Measurements from ENCODE around the gene LRRK1. TPM values are rescaled to one million over a fixed set of nuclear protein-coding genes. Genes with fewer than 3 reads are reported as not detected.
A peak's percentile ranks its signal among the peaks of the same experiment; 100 is the strongest.

LRRK1 gene
- total and polyA plus RNA-seq, 2 of the 13 experiments (the other 11 are each of a cell fraction or from before 2014, with no cell fraction given), result 0.13 to 1.2 TPM

GRCh38 chr15:100973351-100974111, 54.4 kb downstream of the LRRK1 start:
- Histone ChIP-seq H3K4me1 (ENCODE audit: insufficient read depth, low read length) (no peaks in the 10 kb centered on the region), H3K36me3 (replicated peaks in 1 of 2; ENCODE audit: control insufficient read depth in 1 of 2, insufficient read depth in 2 of 2, low read length in 2 of 2) (no peaks in the 10 kb centered on the region), H3K79me2 (ENCODE audit: insufficient read depth, low read length) (no peaks in the 10 kb centered on the region), H3K9ac (ENCODE audit: insufficient read depth, low read depth, low read length) (no peak overlapping the region), H2AFZ (ENCODE audit: low read length) (no peak overlapping the region), H4K20me1 (ENCODE audit: insufficient read depth, low read length) (no peaks in the 10 kb centered on the region), H3K9me3 (ENCODE audit: low read length) (no peaks in the 10 kb centered on the region), H3K4me3 (replicated peaks in 1 of 3; ENCODE audit: insufficient read depth in 1 of 3, low read depth in 2 of 3, low read length in 3 of 3) (peak overlapping the region in 1 of 3 experiments; percentile 54; a peak in 2 of 6 replicates), H3K4me2 (ENCODE audit: low read depth, low read length) (peak overlapping the region; percentile 45; the same call in 1 of the 2 replicates), H3K27ac (ENCODE audit: extremely low read length, insufficient read depth, low read length) (no peak overlapping the region), H3K27me3 (ENCODE audit: control insufficient read depth in 1 of 2, insufficient read depth in 2 of 2, low read length in 2 of 2) (peaks cover 7 to 38% of the 10 kb centered on the region in 2 experiments)
- ChIA-PET CTCF (ENCODE audit: low intra/inter-chr PET ratio, low total read pairs) (no interaction called here), POLR2A (no interaction called here)
- no TSS peak for BruUV-seq (replicated peaks)
- in situ Hi-C loops (cut with HindIII; ENCODE audit: extremely low pct_ligation_motif_present, low pct_unique_long_range_greater_than_20kb) (no loop called here), intact Hi-C loops (cut with micrococcal nuclease; ENCODE audit: unreplicated experiment) (no loop called here)
- FAIRE-seq (no peak), DNase-seq (ENCODE audit: low spot score) (no peak), ATAC-seq (peak; percentile 85)
- 63% methylated on average over 30 of the region's 90 CpGs for WGBS (ENCODE audit: low lambda C conversion rate)
- TF ChIP-seq PHF21A (CRISPR knock-in tag; IDR thresholded peaks at IDR 0.05), result no peak
- TF ChIP-seq ZBTB7B (CRISPR knock-in tag; IDR thresholded peaks at IDR 0.05), result no peak
- no peak for TF ChIP-seq SMAD9 (CRISPR knock-in tag; IDR thresholded peaks at IDR 0.05)
- TF ChIP-seq ZNF460 (CRISPR knock-in tag; IDR thresholded peaks at IDR 0.05; ENCODE audit: borderline replicate concordance), result no peak
- TF ChIP-seq ZSCAN25 (CRISPR knock-in tag; IDR thresholded peaks at IDR 0.05), result no peak
- peak; percentile 49; the same call in 1 of the 2 replicates for TF ChIP-seq EZH2 (conservative IDR thresholded peaks at IDR 0.05; ENCODE audit: low read depth, low read length)
- no peak for TF ChIP-seq AHR (CRISPR knock-in tag; IDR thresholded peaks at IDR 0.05)
- no peak for TF ChIP-seq THAP8 (CRISPR knock-in tag; IDR thresholded peaks at IDR 0.05; ENCODE audit: borderline replicate concordance)
- TF ChIP-seq MEIS2 (CRISPR knock-in tag; IDR thresholded peaks at IDR 0.05), result no peak
- TF ChIP-seq ZFP37 (CRISPR knock-in tag; IDR thresholded peaks at IDR 0.05; ENCODE audit: borderline replicate concordance), result no peak
- 0 out of 2 replicates have a peak, but pooled peaks have one; percentile 22 for TF ChIP-seq ZNF777 (CRISPR knock-in tag; IDR thresholded peaks at IDR 0.05)
- TF ChIP-seq ATAD3A (CRISPR knock-in tag; IDR thresholded peaks at IDR 0.05), result no peak
- TF ChIP-seq ZNF883 (CRISPR knock-in tag; IDR thresholded peaks at IDR 0.05; ENCODE audit: not compliant biosample characterization), result no peak
- no peak for TF ChIP-seq ZNF768 (CRISPR knock-in tag; IDR thresholded peaks at IDR 0.05)
- no peak for TF ChIP-seq TFAP4 (IDR thresholded peaks at IDR 0.05; ENCODE audit: borderline replicate concordance, low read depth)
- TF ChIP-seq PAF1 (CRISPR knock-in tag; IDR thresholded peaks at IDR 0.05), result no peak
- TF ChIP-seq CREBL2 (CRISPR knock-in tag; IDR thresholded peaks at IDR 0.05; ENCODE audit: borderline replicate concordance), result no peak
- no peak for TF ChIP-seq ZNF558 (CRISPR knock-in tag; IDR thresholded peaks at IDR 0.05; ENCODE audit: borderline replicate concordance)
- TF ChIP-seq, protein P1, sequence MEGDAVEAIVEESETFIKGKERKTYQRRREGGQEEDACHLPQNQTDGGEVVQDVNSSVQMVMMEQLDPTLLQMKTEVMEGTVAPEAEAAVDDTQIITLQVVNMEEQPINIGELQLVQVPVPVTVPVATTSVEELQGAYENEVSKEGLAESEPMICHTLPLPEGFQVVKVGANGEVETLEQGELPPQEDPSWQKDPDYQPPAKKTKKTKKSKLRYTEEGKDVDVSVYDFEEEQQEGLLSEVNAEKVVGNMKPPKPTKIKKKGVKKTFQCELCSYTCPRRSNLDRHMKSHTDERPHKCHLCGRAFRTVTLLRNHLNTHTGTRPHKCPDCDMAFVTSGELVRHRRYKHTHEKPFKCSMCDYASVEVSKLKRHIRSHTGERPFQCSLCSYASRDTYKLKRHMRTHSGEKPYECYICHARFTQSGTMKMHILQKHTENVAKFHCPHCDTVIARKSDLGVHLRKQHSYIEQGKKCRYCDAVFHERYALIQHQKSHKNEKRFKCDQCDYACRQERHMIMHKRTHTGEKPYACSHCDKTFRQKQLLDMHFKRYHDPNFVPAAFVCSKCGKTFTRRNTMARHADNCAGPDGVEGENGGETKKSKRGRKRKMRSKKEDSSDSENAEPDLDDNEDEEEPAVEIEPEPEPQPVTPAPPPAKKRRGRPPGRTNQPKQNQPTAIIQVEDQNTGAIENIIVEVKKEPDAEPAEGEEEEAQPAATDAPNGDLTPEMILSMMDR (CRISPR knock-in tag; IDR thresholded peaks at IDR 0.05), result 0 out of 2 replicates have a peak, but pooled peaks have one; percentile 10
- TF ChIP-seq RCOR2 (CRISPR knock-in tag; IDR thresholded peaks at IDR 0.05), result no peak
- no peak for TF ChIP-seq ZNF383 (CRISPR knock-in tag; IDR thresholded peaks at IDR 0.05; ENCODE audit: borderline replicate concordance)
